Nephron progenitor cell (in vitro differentiated cells): ENCODE results near the gene CAMK1D.

ENCODE experiments used
- DNase-seq: peaks from one replicate; pipeline ENCODE4 v3.0.0; 2021
- H3K27ac Mint-ChIP-seq: 2 replicates; pipeline ENCODE4 v1.8.0; 2021; ENCODE audit warnings: mild to moderate bottlenecking, moderate library complexity, mixed read lengths
- H3K27me3 Mint-ChIP-seq: 2 replicates; pipeline ENCODE4 v1.8.0; 2021; ENCODE audit warnings: mild to moderate bottlenecking, low read depth, mixed read lengths; ENCODE audit not compliant: poor library complexity
- H3K36me3 Mint-ChIP-seq: 2 replicates; pipeline ENCODE4 v1.8.0; 2021; ENCODE audit warnings: low read depth, mixed read lengths
- H3K4me1 Mint-ChIP-seq: 2 replicates; pipeline ENCODE4 v1.8.0; 2021; ENCODE audit warnings: mixed read lengths
- H3K4me3 Mint-ChIP-seq: 2 replicates; pipeline ENCODE4 v1.8.0; 2021; ENCODE audit warnings: mild to moderate bottlenecking, moderate library complexity, mixed read lengths
- H3K9me3 Mint-ChIP-seq: 2 replicates; pipeline ENCODE4 v1.8.0; 2021; ENCODE audit warnings: mild to moderate bottlenecking, moderate library complexity, mixed read lengths
- CTCF ChIP-seq: fragments of 200-600 bp; sonication (generic); IDR thresholded peaks from 2 replicates; pipeline ENCODE4 v1.5.0; 2021; ENCODE audit warnings: antibody characterized with exemption

CAMK1D gene

GRCh38 chr10:12340371-12340770 lies 9.0 kb upstream of the CAMK1D start:
- H3K9me3 Mint-ChIP-seq = no peaks in the 10 kb centered on the region
- H3K27me3 Mint-ChIP-seq = peaks cover 33% of the 10 kb centered on the region
- no peak for DNase-seq
- no peaks in the 10 kb centered on the region for H3K36me3 Mint-ChIP-seq
- H3K4me3 Mint-ChIP-seq = no peak overlapping the region
- no peak overlapping the region for H3K27ac Mint-ChIP-seq
- TF ChIP-seq CTCF = no peak
- H3K4me1 Mint-ChIP-seq = peaks cover 17% of the 10 kb centered on the region

- H3K4me3 Mint-ChIP-seq = no peak overlapping the region
- H3K27ac Mint-ChIP-seq = no peak overlapping the region
- no peak for TF ChIP-seq CTCF
- H3K9me3 Mint-ChIP-seq = no peaks in the 10 kb centered on the region
- peaks cover 35% of the 10 kb centered on the region for H3K27me3 Mint-ChIP-seq
- no peaks in the 10 kb centered on the region for H3K36me3 Mint-ChIP-seq
- DNase-seq = no peak
- peaks cover 17% of the 10 kb centered on the region for H3K4me1 Mint-ChIP-seq
Measured at GRCh38 chr10:12340937-12341336, 8.4 kb upstream of the CAMK1D start.

- TF ChIP-seq CTCF = no peak
- Mint-ChIP-seq H3K4me1 (peaks cover 14% of the 10 kb centered on the region), H3K4me3 (no peak overlapping the region), H3K9me3 (no peaks in the 10 kb centered on the region), H3K36me3 (no peaks in the 10 kb centered on the region), H3K27me3 (peaks cover 39% of the 10 kb centered on the region), H3K27ac (no peak overlapping the region)
- no peak for DNase-seq
Measured at GRCh38 chr10:12341526-12341925, 7.8 kb upstream of the CAMK1D start.

GRCh38 chr10:12344375-12345110 lies 4.8 kb upstream of the CAMK1D start:
- Mint-ChIP-seq H3K9me3 (no peaks in the 10 kb centered on the region), H3K4me3 (no peak overlapping the region), H3K36me3 (no peaks in the 10 kb centered on the region), H3K4me1 (peaks cover 11% of the 10 kb centered on the region), H3K27ac (no peak overlapping the region), H3K27me3 (peaks cover 49% of the 10 kb centered on the region)
- DNase-seq = no peak
- TF ChIP-seq CTCF = no peak

GRCh38 chr10:12346707-12347106 lies 2.6 kb upstream of the CAMK1D start:
- TF ChIP-seq CTCF = no peak
- no peak overlapping the region for H3K4me3 Mint-ChIP-seq
- H3K4me1 Mint-ChIP-seq = peaks cover 26% of the 10 kb centered on the region
- no peaks in the 10 kb centered on the region for H3K9me3 Mint-ChIP-seq
- no peak for DNase-seq
- peaks cover 68% of the 10 kb centered on the region for H3K27me3 Mint-ChIP-seq
- H3K36me3 Mint-ChIP-seq = no peaks in the 10 kb centered on the region
- H3K27ac Mint-ChIP-seq = no peak overlapping the region

GRCh38 chr10:12348294-12348869 lies 965 bp upstream of the CAMK1D start:
- no peaks in the 10 kb centered on the region for H3K9me3 Mint-ChIP-seq
- no peak for TF ChIP-seq CTCF
- H3K27me3 Mint-ChIP-seq = peaks cover 75% of the 10 kb centered on the region
- no peak for DNase-seq
- no peak overlapping the region for H3K27ac Mint-ChIP-seq
- no peaks in the 10 kb centered on the region for H3K36me3 Mint-ChIP-seq
- H3K4me3 Mint-ChIP-seq = peak overlapping the region; percentile 82
- peaks cover 29% of the 10 kb centered on the region for H3K4me1 Mint-ChIP-seq
